Measurements from ENCODE around the gene MST1.
A peak's percentile ranks its signal among the peaks of the same experiment; 100 is the strongest.

Gene MST1

DNA sequence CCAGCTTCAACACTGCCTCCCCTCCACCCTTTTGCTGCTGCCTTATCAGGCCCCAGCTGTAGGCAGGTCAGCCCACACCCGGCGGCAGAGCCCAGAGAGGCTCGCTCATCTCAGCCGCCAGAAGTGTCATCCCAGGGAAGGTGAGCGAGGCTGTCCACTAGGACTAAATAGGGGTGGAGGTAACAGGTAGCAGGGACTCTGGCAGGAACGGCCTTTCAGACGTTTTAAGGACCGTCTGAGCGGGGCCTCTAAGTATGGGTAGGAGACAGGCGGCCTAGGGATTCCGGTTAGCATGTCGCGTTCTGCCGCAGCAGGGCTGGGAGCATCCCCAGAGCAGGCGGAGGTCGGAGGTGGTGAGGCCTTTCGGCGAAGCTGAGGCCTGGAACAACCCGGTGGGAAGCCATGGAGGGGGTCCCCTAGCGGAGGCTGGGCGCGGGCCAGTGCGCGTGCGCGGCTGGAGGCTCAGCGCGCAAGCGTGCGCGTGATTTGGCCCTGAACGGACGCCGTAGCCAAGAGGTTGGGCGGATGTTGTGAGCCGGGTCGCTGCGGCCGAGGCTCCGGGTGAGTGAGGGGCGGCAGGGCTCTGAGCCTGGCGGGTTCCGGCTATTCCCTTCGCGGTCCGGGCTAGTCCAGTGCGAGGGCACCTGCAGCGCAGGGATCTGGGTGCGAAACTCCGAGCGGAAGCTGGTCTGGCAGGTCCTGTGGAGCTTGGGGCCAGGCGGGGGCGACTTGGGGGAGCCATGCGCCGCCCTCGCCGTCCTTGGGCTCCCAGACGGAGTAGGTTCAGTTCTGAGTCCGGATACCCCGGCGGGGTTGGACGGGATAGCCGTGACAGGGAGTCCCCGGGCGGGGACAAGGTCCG lies at the start of gene MST1, which contains the start of gene RNF123:
Gene MST1 (minus strand): TSS at position 429 of the 862 bp plus-strand sequence. CDS start 783 bp downstream, outside the sequence.
Gene RNF123 (plus strand): TSS at position 512 of the 862 bp plus-strand sequence. CDS start 1,609 bp downstream, outside the sequence.
- no peak for DNase-seq

DNA sequence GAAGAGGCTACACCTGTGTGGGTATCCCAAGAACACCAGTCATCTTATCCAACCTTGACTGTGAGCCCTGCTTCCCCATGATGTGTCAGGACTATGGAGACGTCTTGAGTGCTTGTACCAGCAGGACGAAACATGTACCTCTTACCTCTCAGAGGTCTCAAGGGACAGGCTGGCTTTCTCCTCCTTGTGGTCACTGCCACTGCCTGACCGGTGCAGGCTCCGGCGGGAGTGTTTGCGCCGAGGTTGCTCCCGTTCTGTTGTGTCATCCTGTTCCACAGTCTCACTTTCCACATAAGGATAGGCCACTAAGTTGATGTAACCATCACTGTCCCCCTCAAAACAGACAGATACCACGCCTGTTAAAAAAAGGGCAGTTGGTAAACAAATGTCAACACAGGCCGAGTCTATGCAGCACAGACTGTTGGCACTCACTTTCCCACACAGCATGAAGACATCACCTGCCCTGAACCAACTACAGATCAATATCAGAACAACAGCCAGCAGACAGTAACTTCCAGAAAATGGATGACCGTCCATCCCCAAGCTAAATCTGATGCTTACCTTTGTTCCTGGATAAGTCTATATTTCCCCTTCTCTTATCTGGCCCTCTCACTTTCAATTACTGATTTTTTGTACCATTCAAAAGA lies 48.9 kb upstream of the MST1 start:
- DNase-seq, result no peak

DNA sequence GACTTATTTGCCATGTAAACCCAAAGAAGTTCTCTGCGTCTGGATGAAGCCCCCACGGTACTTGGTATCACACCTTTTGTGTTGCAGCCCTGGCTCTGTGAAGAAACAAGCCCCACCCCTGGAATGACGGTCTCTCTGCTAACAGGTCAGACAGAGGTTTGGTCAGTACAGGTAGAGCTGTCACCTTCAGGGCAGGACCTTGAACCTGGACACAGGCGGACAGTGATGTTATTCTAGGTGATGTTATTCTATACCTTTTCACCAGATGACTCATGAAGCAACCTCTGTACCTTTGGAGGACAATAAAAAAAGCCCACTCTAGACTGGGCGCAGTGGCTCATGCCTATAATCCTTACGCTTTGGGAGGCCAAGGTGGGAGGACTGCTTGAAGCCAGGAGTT lies 45.5 kb upstream of the MST1 start:
- DNase-seq, result no peak

DNA sequence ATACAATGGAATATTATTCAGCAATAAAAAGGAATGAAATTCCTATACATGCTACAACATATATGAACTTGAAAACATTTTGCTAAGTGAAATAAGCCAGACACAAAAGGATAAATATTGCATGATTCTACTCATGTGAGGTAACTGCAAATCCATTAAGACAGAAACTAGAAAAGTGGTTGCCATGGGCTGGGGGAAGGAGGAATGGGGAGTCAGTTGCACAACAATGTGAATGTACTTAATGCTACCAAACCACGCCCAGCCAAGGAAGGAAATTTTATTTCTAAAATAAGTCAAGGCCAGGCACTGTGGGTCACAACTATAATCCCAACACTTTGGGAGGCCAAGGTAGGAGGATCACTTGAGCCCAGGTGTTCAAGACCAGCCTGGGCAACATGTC lies 44.3 kb upstream of the MST1 start:
- DNase-seq, result no peak

DNA sequence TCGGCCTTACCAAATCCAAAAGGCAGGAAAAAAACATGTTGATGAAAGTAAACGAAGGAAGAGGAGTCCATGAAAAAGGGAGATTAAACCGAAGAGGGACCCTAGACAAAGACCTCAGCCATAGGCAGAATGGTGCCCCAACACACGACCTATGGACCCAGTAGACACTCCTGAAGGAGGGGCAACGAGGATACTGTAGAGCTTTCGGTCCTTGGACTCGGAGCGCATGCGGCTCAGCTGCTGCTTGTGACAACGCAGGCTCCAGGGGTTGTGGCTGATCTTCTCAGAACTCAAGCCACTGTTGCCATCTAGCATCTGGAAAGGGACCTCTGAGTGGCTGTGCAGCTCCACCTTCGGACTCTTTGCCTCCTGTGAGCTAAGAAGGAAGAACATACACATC lies 43.3 kb upstream of the MST1 start:
- no peak for DNase-seq

DNA sequence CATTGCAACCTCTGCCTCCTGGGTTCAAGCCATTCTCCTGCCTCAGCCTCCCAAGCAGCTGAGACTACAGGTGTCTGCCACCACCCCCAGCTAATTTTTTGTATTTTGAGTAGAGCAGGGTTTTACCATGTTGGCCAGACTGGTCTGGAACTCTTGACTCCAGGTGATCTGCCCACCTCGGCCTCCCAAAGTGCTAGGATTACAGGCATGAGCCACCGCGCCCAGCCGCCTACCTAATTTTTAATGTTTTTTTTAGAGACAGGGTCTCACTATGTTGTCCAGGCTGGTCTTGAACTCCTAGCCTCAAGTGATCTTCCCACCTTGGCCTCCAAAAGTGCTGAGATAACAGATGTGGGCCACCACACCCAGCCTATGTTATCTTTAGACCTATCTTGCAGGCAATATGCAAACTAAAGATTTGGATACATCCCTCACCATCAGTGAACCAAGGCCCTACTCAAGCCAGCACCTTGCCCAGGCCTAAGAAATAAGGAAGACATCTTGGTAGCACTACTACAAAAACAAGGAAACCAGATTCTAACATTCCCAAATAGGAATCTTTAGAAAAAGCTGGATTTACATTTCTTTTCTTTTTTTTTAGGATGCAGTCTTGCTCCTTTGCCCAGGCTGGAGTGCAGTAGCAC lies 40.8 kb upstream of the MST1 start:
- no peak for DNase-seq

DNA sequence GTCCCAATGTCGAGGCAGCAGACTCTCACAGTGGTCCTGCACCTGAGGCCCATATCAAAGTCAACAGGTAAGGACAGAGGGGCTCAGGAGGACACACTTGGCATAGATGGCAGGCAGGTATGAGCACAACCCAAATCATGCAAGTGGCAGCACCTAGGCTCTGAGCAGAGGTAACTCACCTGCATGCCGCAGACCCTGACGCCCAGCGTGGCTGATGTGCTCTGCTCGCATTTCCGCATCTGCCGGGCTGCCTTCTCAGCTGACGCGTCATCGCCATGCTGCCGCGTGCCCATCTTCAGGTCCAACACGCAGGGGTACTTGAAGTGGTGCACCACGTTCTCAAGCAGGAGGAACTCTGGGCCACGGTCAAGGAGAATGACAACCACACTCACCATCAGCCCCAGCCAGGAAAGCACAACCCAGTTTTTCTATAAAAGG lies 38.7 kb upstream of the MST1 start:
- no peak for DNase-seq

DNA sequence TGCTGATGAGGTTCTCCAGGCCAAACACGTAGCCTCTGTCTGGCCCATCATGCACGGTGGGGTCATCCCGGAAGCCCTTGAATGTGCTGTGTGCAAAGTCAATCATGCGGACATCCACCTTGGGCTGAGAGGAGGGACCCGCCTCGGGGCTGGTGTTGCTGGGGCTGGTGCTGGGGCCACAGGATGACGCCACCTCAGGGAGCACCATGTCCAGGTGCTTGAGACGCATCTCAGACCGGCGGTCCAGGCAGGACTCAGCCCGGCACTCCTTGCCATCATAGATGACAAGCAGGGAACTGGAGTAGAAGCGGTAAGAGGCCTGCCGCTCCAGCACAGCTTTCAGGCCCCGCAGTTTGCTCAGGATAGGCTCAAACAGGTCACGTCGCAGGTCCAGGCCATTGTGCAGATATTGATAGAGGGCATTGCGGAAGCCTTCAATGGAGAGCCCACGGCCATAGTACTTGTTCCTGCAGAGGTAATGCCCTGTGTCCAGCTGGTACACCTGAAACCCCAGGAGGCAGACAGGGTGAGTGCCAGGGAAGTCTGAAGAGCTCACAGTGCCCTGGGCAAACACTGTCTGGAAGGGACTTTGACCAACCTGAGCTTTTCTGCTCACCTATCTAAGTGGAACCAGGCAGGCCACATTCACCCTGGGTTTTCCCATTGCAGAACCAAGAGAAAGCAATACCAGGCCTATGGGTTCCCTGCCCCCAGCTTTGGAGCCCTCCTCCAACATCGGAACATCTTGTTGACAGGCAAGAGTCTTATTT lies 38.1 kb upstream of the MST1 start:
- no peak for DNase-seq

DNA sequence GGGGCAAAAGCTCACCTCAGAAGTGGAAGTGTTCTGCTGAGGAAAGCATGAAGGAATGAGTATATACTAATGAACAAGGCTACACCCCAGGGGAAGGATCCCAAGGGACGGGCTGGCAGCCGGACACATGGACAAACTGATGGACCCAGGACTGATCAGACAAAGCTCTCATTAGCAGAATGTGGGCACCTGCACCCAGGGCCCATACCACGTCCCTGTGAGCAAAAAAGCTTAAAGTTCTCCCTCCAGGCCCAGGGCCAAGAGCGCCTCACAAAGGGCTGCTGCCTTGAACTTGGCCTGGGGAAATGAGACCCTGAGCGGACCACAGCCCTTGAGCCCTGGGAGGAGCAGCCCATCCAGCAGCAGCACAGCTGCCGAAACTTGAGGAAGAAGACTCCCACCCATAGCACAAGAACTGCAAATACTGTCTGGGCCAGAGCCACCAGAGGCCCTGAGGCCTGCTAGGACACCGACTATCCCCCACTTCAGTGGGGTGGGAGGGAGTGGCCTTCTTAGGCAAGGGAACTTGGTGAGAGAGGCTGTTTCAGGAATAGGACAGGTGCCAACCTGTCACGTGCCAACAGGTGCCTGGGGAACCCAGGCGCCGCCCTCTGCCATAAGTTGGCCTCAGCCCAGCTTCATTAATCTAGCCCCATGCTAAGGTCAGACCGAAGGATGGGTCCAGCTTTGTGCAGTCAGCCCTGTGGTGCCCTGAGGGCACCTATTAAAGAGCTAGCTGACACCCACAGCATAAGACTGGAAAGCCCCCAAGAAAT lies 36.8 kb upstream of the MST1 start:
- no peak for DNase-seq

DNA sequence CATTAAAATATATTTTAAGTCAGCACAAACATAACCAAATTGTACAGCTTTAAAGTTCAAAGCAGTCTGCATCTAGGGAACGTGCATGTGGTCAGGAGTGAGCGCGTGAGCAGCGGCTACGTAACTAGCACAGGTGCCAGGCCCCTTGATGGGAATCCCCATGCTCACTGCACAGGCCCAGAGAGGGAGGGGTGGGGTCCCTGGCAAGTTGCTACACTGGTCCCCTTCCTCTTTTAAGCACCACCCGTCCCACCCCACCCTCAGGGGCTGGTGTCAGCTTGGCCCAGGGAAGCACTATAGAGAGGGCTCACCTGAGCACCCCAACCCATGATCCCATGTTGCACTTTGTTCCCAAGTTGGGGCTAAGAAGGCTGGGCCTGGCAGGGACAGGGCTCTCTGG lies 35.3 kb upstream of the MST1 start:
- no peak for DNase-seq

DNA sequence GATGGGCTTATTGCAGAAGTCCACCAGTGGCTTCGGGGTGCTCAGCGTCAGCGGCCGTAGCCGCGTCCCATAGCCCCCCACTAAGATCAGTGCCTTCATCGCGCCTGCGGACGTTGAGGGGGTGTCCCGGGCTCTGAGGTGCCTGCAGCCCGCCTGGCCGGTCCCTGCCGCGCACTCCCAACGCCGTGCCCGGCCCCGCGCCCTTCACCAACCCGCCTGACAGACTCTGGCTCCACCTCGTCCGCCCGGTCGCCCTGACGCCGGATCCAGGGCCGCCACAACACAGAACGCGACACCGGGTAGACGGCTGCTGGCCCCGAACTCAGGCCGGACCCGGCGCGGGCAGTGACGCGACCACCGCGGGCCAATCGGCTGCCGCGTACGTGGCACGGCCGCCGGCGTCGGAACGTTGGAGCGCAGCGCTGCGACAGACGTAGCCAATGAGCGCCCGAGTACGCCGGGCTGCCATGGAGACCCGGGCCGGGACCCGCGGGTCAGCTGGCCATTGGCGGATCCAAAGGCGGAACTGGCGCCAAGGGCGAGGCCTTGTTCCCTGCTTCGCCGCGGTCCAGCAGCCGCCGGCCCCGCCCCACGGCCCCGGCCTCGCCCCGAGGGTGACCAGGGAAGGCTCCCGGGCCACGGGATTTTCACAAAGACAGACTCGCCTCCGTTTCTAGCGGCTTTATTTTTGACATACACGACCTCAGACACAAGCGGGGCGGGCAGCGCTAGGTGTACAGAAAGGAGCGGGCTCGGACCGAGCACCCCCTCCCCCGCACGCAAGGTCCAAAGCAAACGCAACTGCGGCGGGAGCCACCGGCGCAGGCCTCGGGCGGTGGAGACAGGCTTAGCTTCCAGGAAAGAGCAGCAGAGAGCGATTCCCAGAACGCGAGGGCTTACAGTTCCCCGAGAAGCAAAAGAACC lies 34.6 kb upstream of the MST1 start, which contains the start of gene GMPPB:
Gene GMPPB (minus strand): TSS at position 324 of the 924 bp plus-strand sequence. CDS start 225 bp downstream, at position 99.
- DNase-seq, result peak; percentile 66

DNA sequence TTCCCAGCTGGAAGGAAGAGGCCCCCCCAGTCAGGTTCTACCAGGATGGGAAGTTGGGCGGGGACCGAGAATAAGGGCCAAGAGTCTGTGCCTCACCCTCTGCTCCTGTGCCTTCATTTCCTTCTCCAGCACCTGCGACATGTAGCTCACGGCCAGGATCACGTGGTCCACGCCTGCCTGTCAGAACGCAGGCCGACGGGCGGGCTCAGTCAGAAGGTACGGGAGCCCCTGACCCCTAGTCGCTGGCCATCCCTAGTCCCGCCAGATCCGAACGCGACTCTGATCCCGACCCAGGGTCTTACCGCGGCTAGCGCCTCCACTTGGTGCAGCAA lies 34.0 kb upstream of the MST1 start:
- DNase-seq, result no peak

DNA sequence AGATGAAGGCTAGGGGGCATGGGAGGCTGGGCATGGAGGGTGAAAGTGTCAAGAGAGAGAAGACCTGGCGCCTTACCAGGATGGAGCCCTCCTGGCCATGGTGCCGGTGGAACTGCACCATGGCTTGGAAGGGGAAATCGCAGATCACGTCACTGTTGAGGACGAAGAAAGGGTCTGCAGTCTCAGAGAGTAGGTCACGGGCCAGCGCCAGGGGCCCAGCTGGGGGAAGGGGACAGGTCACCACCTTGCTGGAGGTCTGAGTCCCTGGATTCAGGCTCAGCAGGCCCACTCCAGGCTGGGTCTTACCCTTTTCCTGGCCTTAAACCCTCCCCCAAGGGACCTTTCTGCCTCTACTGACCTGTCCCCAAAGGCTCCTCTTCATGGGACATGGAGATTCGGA lies 33.6 kb upstream of the MST1 start:
- DNase-seq, result no peak

DNA sequence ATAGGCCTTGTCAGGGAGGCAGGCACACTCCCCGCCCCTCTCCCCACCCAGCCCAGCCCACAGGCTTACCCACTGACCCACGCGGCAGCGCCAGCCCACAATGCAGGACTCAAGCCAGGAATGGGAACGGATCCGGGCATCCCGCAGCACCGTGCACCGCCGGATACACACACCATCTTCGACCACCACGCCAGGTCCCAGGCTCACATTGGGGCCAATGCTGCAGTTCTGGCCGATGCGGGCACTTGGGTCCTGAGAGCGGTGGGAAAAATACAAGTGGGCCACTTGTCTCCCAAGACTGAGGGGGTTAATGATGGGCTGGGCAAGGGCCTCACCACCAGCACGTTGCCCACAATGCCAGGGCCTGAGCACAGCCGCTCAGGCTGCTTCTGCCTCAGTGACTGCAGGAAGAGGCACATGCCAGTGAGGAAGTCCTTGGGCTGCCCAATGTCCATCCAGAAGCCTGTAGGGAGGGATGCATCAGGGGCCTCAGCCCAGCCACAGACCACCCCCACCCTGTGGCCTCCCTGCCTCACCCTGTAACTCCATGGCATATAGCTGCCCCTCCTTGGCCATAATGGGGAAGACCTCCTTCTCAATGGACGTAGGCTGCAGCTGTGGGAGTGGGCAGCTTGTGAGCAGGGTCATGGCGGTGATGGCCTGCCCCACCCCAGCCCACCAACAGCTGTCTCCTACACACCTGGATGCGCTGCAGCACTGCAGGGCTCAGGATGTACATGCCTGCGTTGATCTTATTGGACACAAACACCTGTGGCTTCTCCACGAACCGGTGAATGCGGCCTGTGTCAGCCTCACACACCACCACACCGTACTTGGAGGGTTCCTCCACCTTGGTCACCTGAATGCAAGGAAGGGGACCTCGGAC lies 32.9 kb upstream of the MST1 start:
- no peak for DNase-seq

DNA sequence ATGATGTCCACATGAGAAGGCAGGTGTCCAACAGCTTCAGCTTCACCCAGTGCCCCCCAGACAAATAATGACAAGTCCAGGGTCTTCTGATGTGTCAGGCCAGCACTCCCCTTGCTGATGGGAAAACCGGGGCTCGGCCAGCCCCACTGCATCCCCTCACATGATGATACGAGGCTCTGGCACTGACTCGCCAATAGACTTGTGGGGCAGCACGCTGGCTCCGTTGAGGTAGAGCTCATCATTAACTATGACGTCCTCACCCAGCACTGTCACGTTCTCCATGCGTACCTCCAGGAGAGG lies 32.3 kb upstream of the MST1 start:
- no peak for DNase-seq

DNA sequence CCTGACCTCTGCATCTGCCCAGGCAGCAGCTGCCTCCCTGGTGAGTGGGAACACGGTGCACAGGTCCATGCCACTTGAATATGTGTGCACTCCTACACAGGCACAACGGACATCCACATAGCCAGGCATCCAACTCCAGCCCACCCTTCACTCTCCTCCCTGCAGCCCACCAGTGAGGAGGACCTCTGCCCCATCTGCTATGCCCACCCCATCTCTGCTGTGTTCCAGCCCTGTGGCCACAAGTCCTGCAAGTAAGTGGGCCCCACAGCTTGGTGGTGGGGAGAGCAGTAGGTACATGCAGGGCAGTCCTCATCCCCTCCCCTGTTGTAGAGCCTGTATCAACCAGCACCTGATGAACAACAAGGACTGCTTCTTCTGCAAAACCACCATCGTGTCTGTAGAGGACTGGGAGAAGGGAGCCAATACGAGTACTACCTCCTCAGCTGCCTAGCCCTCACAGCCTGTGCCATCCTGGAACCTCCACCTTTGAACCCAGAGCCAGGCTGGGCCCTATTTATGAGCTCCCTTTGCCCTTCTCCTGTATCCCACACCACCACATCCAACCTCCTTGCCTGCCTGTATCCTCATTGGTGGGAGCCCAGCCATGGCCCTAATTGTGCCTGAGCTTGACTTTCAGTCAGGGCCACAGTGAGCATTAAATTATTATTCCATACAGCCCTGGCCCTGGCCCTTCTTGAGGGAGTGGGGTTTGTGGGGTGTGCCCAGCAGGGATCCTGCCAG lies 31.8 kb upstream of the MST1 start:
- DNase-seq, result no peak

DNA sequence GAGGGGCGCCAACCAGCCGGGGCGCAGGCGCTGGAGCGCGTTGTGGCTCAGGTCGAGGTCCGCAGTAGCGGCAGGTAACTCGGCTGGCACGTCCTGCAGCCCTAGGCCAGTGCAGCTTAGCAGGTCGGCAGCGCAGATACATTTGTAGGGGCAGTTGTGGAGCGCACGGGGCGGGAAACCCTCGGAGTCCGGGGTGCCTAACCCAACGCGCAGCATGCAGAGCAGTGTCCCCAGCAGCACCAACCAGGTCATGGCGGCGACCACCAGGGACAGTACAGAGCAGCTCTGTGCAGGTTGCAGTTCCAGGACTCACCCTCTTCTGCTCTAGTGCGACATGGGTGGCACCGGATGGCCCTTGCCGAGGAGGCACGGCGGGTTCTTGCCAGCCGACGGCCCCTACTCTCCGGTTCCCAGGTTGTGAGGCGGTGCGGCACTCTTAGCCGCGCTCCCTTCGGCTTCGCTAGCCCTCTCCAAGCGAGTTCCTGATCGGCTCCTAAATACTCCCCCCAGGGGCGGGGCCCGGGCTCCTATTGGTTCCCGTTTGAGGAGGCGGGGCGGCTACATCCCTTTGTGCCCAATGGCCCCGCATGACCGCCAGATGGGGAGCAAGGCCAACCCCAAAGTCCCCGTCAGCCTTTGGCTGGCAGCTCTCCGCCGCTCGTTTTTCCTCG lies 30.1 kb upstream of the MST1 start, which contains the start of gene AMIGO3:
Gene AMIGO3 (minus strand): TSS at position 471 of the 671 bp plus-strand sequence. CDS start 219 bp downstream, at position 252.
- DNase-seq, result peak; percentile 57

DNA sequence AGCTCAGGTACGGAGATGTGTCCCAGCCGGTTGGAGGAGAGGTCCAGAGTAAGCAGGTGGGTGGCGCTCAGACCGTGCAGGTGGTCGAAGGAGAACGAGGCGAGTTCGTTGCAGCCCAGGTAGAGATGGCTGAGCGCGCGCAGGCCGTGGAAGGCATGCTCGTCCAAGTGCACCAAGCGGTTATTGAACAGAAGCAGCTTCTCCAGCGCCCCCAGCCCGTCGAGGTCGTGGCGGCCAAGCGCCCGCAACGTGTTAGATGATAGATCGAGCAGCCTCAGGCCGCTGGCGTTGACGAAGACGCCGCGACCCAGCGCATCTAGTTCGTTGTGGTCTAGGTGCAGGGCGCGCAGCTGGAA lies 29.6 kb upstream of the MST1 start:
- DNase-seq, result no peak
